22Rv1 (cell line): ENCODE measurements around the gene GCH1.

Experiments used
- ZFX ChIP-seq: fragments of 450-650 bp; IDR thresholded peaks from 2 replicates; pipeline ENCODE4 v1.6.1; 2017; ENCODE audit warnings: antibody characterized with exemption, borderline replicate concordance
- TF ChIP-seq, protein P1 (sequence below): fragments of 450-650 bp; IDR thresholded peaks from 2 replicates; pipeline ENCODE4 v1.5.1; 2017; ENCODE audit warnings: mild to moderate bottlenecking

- TF ChIP-seq, protein P1, sequence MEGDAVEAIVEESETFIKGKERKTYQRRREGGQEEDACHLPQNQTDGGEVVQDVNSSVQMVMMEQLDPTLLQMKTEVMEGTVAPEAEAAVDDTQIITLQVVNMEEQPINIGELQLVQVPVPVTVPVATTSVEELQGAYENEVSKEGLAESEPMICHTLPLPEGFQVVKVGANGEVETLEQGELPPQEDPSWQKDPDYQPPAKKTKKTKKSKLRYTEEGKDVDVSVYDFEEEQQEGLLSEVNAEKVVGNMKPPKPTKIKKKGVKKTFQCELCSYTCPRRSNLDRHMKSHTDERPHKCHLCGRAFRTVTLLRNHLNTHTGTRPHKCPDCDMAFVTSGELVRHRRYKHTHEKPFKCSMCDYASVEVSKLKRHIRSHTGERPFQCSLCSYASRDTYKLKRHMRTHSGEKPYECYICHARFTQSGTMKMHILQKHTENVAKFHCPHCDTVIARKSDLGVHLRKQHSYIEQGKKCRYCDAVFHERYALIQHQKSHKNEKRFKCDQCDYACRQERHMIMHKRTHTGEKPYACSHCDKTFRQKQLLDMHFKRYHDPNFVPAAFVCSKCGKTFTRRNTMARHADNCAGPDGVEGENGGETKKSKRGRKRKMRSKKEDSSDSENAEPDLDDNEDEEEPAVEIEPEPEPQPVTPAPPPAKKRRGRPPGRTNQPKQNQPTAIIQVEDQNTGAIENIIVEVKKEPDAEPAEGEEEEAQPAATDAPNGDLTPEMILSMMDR, result no peak
- no peak for TF ChIP-seq ZFX
These were observed 11.0 kb downstream of the GCH1 start for GRCh38 chr14:54891471-54892245.
